CD4-positive, alpha-beta T cell treated with Interleukin-6 for 4 hours (primary cell): ENCODE data around the gene MCRS1.
"Not testable (repeated sequence)": the region's sequence is repeated elsewhere in the genome, so short reads cannot be mapped to it uniquely, and the experiment has no call there.

ENCODE experiments used
- DNase-seq: peaks from one replicate; pipeline ENCODE4 v3.0.0-alpha.2; 2020; ENCODE audit warnings: mixed read lengths

MCRS1 gene

GRCh38 chr12:49540229-49541139, 27.5 kb downstream of the MCRS1 start:
- DNase-seq: no peak

- peak; percentile 6 for DNase-seq
Measured at GRCh38 chr12:49539406-49540228, 28.3 kb downstream of the MCRS1 start.

GRCh38 chr12:49538510-49539403, 29.2 kb downstream of the MCRS1 start, which contains the start of gene KCNH3:
Gene KCNH3 (plus strand): TSS chr12:49539030. CDS start chr12:49539417, 387 bp downstream.
- DNase-seq: peak; percentile 93

DNA sequence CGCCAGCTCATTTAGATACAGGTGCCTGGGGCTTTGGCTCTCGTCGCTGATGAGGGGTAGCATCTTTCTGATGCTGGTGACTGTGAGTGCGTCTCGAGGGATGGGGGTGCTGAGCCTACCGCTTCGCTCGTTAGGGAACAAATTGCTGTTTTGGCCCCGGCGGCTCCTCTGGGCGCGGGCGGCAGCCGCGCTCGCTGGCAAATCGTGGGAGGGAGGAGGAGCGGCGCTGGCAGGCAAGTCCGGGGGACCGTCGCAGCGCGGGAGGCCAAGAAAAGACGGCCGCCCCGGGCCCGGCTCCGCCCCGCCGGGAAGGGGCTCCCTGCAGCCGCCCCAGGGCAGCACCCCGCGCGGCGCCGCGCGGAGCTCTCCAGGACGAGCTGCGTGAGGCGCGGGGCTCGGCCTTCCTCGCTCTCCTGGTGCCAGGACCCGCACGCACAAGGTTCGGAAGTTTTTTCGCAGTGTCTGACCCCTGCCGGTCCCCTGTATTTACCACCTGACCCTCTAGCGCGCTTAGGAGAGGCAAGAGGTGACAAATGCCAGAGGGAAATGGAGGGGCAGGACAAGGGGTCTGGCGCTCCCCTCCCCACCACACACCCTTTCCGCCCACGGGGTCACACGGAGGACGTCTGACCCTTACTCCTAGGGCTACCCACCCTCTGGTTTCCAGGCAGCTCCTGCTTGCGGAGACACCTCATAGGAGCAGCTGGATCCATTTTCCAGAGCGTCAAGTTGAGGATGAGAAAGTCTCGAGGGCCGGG, 30.0 kb downstream of the MCRS1 start:
- peak; percentile 42 for DNase-seq

- no peak for DNase-seq
Measured at GRCh38 chr12:49537231-49537751, 30.7 kb downstream of the MCRS1 start.

GRCh38 chr12:49536526-49537071, 31.3 kb downstream of the MCRS1 start:
- DNase-seq: no peak

DNA sequence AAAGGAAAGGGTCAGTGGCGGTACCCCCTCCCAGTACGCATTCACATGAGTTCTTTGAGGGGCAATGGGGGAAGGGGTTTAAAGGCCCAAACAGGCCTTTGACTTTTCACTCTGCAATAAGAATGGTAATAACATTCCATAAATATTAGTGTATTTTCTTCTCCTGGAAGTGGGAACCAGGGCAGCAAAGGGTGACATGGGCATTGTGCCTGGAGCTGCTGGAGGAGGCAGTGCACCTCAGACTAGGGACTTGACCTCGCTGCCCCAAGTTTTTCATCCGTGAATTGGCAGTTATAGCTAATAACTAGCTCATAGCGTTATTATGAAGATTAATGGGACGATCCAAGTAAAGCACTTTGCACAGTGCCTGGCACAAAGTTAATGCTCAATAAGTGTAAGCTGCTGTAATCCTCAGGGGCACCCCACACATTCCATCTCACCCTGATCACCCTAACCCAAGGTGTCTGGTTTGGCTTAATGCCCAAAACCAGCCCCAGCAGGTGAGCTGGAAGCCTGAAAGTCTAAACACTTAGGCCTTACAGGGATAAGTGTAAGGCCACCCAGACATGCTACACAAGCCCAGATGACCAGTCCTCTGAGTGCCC, 31.9 kb downstream of the MCRS1 start:
- no peak for DNase-seq

GRCh38 chr12:49534731-49535278, 33.1 kb downstream of the MCRS1 start:
- no peak for DNase-seq

- DNase-seq: not testable (repeated sequence)
Measured at GRCh38 chr12:49534122-49534521, 33.8 kb downstream of the MCRS1 start.

DNA sequence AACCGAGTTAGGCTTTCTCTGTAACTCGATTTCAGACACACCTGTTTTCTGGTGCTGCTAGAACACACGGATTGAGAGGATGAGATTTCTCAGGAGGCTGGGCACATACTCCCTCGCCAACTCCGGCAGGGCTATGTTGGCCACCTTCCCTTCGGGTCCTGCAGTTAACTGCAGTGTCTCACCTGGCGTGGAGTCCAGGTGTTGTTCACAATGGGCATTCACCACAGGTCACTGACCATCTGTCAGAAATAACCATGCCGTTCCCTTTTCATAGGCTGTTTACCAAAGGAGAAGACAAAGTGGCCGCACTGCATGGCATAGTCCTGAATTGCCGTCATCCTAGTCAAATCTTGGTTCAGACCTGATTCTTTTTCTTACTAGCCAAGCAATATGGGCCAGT, 34.6 kb downstream of the MCRS1 start:
- DNase-seq: no peak

DNA sequence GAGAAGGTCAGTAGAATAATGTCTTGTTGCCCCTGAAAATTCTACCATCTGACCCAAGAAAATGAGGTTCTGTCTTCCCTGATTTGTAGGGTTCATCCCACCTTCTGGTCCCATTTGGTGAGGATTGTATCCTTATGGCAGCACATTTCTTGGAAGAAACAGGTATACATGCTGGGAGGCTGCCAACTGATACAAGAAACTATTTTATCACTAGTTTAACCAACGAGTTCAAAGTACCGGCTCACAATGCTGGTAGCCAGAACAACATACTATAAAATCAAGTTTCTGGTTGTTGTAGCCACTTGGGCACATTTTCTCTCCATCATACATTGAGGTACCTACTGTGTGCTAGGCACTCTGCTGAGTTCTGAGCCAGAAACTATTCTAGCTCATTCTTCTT, 36.2 kb downstream of the MCRS1 start:
- no peak for DNase-seq

DNA sequence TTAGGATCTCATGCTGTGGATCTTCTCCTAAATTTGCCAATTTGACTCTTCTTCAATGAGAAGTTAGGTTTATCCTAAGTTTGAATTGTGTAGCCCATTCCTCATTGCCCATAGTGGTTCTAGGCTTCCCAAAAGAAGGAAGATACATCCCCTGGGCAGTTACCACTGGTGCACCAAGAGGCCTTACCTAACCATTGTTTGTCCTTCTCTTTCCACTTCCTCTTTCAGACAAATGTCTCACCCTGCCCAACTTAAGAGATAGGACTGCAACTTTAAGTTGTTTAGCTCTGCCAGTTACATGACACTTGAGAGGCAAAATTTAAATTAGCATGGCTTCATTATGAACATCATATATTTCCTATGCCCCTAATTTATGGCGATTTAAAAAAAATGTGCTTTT, 38.5 kb downstream of the MCRS1 start:
- DNase-seq: no peak

DNA sequence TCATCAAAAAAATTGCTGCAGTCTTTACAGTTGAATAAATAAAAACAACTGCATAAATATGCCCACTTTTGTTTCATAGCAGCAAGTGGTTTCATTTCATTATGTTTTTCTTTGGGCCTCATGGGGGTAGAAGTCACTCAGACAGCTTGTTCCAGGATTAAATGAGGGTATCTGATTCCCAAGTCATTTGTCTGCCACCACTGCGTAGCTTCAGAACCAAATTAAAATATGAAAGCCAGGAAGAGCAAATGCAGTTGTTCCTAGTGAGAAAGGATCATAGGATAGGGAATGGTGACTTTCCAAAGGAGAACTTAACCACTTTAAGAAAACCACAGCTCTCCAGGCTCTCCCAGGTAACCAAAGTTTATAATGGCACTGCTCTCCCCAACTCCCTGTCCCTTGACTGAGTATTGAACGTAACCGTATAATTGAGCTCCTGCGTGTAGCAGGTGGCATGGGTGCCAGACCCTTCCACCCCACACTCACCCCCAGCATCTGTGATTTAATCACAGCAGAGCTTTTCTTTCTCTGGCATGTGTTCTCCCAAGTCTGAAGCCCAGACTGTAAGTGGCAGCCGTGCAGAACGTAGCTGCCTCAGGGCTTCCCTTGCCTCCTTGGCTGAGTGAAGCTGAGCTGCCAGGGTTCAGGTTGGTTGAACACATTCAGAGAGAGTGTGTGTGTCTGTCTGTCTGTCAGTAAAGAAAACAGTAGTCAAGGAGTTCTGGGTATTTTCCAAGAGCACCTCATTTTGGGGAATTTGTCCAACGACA, 40.4 kb downstream of the MCRS1 start:
- no peak for DNase-seq

DNA sequence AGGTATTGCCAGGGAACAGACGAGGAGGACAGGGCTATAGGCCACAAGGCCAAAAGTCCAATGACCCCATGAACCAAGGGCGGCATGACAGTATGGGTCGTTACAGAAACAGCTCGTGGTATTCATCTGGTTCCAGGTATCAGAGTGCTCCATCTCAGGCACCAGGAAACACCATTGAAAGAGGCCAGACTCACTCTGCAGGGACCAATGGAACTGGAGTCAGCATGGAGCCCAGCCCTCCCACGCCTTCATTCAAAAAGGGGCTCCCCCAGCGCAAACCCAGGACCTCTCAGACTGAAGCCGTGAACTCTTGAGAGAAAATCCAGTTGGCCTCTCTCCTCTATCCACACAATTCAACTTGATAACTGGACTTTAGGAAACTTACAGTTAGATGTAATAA, 42.0 kb downstream of the MCRS1 start:
- DNase-seq: no peak

GRCh38 chr12:49524660-49525324, 43.1 kb downstream of the MCRS1 start:
- DNase-seq: no peak

- DNase-seq: no peak
Measured at GRCh38 chr12:49521389-49521788, 46.6 kb downstream of the MCRS1 start.

DNA sequence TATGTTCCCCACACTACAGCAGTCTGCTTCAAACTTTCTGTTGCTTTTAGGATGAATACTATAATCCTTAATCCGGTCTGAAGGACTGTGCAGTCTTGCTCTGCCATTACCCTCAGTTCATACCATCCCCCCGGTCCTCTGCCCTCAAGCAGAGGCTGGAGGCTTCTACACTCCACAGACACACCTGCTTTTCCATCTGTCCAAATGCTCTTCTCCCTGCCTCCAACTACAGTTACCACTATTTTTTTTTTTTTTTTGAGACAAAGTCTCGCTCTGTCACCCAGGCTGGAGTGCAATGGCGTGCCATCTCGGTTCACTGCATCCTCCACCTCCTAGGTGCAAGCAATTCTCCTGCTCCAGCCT, 48.4 kb downstream of the MCRS1 start:
- no peak for DNase-seq

DNA sequence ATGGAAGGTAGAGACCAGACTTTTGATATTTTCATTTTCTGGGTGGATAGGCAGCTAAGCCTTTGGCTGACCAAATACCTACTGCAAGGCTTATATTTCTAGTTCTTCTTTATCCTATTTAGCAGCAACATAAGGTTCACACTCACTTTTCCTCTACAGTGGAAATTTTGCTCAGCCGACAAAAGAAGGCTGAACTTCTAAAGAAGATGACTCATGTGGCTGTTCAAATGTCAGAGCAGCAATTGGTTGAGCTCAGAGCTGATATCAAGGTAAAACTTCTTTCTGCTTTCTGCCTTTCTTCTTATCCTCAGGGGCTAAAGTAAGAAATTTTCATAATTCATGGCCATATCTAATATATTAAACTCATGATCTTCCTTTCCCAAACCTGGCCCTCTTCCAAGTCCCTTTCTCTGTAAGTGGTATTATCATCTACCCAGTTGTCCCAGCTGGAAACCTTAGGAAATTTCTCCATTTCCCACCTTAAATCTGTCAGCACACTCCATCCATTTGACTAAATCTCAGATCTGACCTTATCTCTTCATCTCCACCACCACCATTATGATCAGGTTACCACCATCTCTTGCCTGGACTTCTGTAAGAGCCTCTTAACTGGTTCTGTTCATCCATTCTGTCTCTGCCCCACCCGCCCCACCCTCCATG, 48.9 kb downstream of the MCRS1 start:
- no peak for DNase-seq

GRCh38 chr12:49515266-49515665, 52.7 kb downstream of the MCRS1 start:
- no peak for DNase-seq
